Right lobe of liver (tissue), 6 donors: ENCODE data around the gene PYHIN1. TPM values are rescaled to one million over a fixed set of nuclear protein-coding genes. Genes with fewer than 3 reads are reported as not detected.

ENCODE experiments used
- ATAC-seq, 4 donors: fragments of 200-7000 bp; cut with Tn5 transposase; one replicate each; pipeline ENCODE4 v1.9.1; 2020; ENCODE audit warnings: mild to moderate bottlenecking in 4 of 4, moderate library complexity in 4 of 4
- DNase-seq, 3 donors: peaks; one replicate each; pipeline ENCODE4 v3.0.0-alpha.2; 2020
- H3K27ac ChIP-seq, 3 donors: fragments of 200-600 bp; one replicate each; pipeline ENCODE4 v1.8.0; 2022
- H3K27me3 ChIP-seq, 2 donors: fragments of 200-600 bp; one replicate each; pipeline ENCODE4 v1.8.0; 2022
- H3K36me3 ChIP-seq, 4 donors: fragments of 200-600 bp; sonication (generic) in 1 of 4; one replicate each; pipeline versions ENCODE4 v1.5.1 to v1.8.0; 2017 to 2022; ENCODE audit warnings: control low read depth in 1 of 4
- H3K4me1 ChIP-seq, 4 donors: fragments of 200-600 bp; sonication (generic) in 1 of 4; one replicate each; pipeline versions ENCODE4 v1.5.1 to v1.8.0; 2017 to 2022; ENCODE audit warnings: control low read depth in 1 of 4
- H3K4me3 ChIP-seq, 3 donors: fragments of 200-600 bp; one replicate each; pipeline ENCODE4 v1.8.0; 2022
- H3K9me3 ChIP-seq, 4 donors: fragments of 200-600 bp; sonication (generic) in 1 of 4; one replicate each; pipeline versions ENCODE4 v1.5.1 to v1.8.0; 2017 to 2022; ENCODE audit warnings: control low read depth in 1 of 4
- CTCF ChIP-seq, 4 donors: fragments of 200-600 bp in 3 of 4; fragments of 450-650 bp in 1 of 4; IDR thresholded peaks; one replicate each; pipeline versions ENCODE4 v1.5.1 to v1.8.0; 2016 to 2022; ENCODE audit warnings: antibody characterized with exemption in 4 of 4, mild to moderate bottlenecking in 2 of 4
- POLR2A ChIP-seq: fragments of 450-650 bp; IDR thresholded peaks from one replicate; pipeline ENCODE4 v1.6.1; 2017; ENCODE audit warnings: antibody characterized with exemption, mild to moderate bottlenecking
- WGBS: methylation state at CpG from one replicate; pipeline ENCODE4 v1.1.6; 2018; ENCODE audit warnings: low coverage, low lambda C conversion rate; ENCODE audit not compliant: insufficient coverage; ENCODE audit errors: missing lambda C conversion rate; 5-methylcytosine and 5-hydroxymethylcytosine counted together
- intact Hi-C, 2 donors: fragments of 100-400 bp; cut with DNase I; formaldehyde crosslinking; loops; one replicate each; pipeline versions ENCODE4 v1.11.2 to v1.14.1; 2022
- total RNA-seq, 6 experiments: library from RNA; depleted of rRNA in 2 of 6; stranded (reverse); fragments of >200 nt in 2 of 6; fragmentation: NEBNext Ultra II Directional in 3 of 6; extraction: Animal tissue kit (Norgen Biotek cat#: 25700) in 3 of 6; gene quantifications; one replicate each; pipeline versions ENCODE4 v1.1.0 to v1.2.4, GENCODE V29; 2016 to 2023
- donor health status: DM: no; HTN: yes; CAD: no.
- donor health status: DM: no; HTN: no; CAD: no.
- donor health status: DM: no; HTN: no; CAD: no.
- donor health status: DM: no; HTN: yes; CAD: no.
- donor health status: DM: no; HTN: yes; CAD: no.

PYHIN1 gene
- total RNA-seq, 6 experiments from 2014 or later = 0.22 to 2.2 (median 0.61) TPM

- DNase-seq (no peak), ATAC-seq (no peak)
- intact Hi-C loops = no loop called here
- Histone ChIP-seq H3K27me3 (no peaks in the 10 kb centered on the region), H3K36me3 (no peaks in the 10 kb centered on the region), H3K4me1 (no peaks in the 10 kb centered on the region), H3K27ac (no peak overlapping the region), H3K4me3 (no peak overlapping the region), H3K9me3 (no peaks in the 10 kb centered on the region)
- no peak for TF ChIP-seq POLR2A
- TF ChIP-seq CTCF (IDR thresholded peaks at IDR 0.05) = no peak
Measured at GRCh38 chr1:158946785-158947184, 15.4 kb downstream of the PYHIN1 start.

GRCh38 chr1:158951956-158952355 is 20.6 kb downstream of the PYHIN1 start:
- no peak for ATAC-seq
- no peak for TF ChIP-seq POLR2A
- no peak for TF ChIP-seq CTCF (IDR thresholded peaks at IDR 0.05)
- Histone ChIP-seq H3K27me3 (no peaks in the 10 kb centered on the region), H3K36me3 (no peaks in the 10 kb centered on the region), H3K4me1 (no peaks in the 10 kb centered on the region), H3K9me3 (no peaks in the 10 kb centered on the region), H3K27ac (no peak overlapping the region), H3K4me3 (no peak overlapping the region)
- DNase-seq = no peak
- intact Hi-C loops = no loop called here
- WGBS = 68% methylated on average over 8 of the region's 15 CpGs

- WGBS = 66% methylated on average over 4 of the region's 9 CpGs
- no peak for TF ChIP-seq POLR2A
- TF ChIP-seq CTCF (IDR thresholded peaks at IDR 0.05) = no peak
Measured at GRCh38 chr1:158952416-158952815, 21.1 kb downstream of the PYHIN1 start.

GRCh38 chr1:158961178-158961577 is 29.8 kb downstream of the PYHIN1 start:
- no peaks in the 10 kb centered on the region for H3K9me3 ChIP-seq
- 67% methylated on average over 1 of the region's 1 CpG for WGBS
- no peak overlapping the region for H3K27ac ChIP-seq
- DNase-seq (no peak), ATAC-seq (no peak)
- H3K27me3 ChIP-seq = no peaks in the 10 kb centered on the region
- no peaks in the 10 kb centered on the region for H3K36me3 ChIP-seq
- TF ChIP-seq POLR2A = no peak
- no peak for TF ChIP-seq CTCF (IDR thresholded peaks at IDR 0.05)
- H3K4me3 ChIP-seq = no peak overlapping the region
- intact Hi-C loops = no loop called here
- H3K4me1 ChIP-seq = no peaks in the 10 kb centered on the region

More at GRCh38 chr1:158952416-158952815, 21.1 kb downstream of the PYHIN1 start:
- Histone ChIP-seq H3K36me3 (no peaks in the 10 kb centered on the region), H3K27ac (no peak overlapping the region), H3K4me1 (no peaks in the 10 kb centered on the region), H3K27me3 (no peaks in the 10 kb centered on the region), H3K9me3 (no peaks in the 10 kb centered on the region), H3K4me3 (no peak overlapping the region)
- DNase-seq (no peak), ATAC-seq (no peak)
- intact Hi-C loops = no loop called here

GRCh38 chr1:158962983-158963382 is 31.6 kb downstream of the PYHIN1 start:
- 23% methylated on average over 4 of the region's 5 CpGs for WGBS
- no peaks in the 10 kb centered on the region for H3K9me3 ChIP-seq
- no peak for TF ChIP-seq POLR2A
- no peak for TF ChIP-seq CTCF (IDR thresholded peaks at IDR 0.05)
- H3K27ac ChIP-seq = no peak overlapping the region
- no peak overlapping the region for H3K4me3 ChIP-seq
- ATAC-seq (no peak), DNase-seq (no peak)
- H3K27me3 ChIP-seq = no peaks in the 10 kb centered on the region
- H3K36me3 ChIP-seq = no peaks in the 10 kb centered on the region
- intact Hi-C loops = no loop called here
- H3K4me1 ChIP-seq = no peaks in the 10 kb centered on the region
